ENCODE measurements around the gene GRM1.

- TF ChIP-seq CTCF (conservative IDR thresholded peaks at IDR 0.05 in 1 of 2, IDR thresholded peaks at IDR 0.05 in 1 of 2; ENCODE audit: low read depth in 1 of 2, low read length in 2 of 2) = no peak
- no peak for TF ChIP-seq EZH2 (IDR thresholded peaks at IDR 0.05; ENCODE audit: low read length, missing control alignments)
Measured at GRCh38 chr6:146253691-146254090, 224.8 kb downstream of the GRM1 start.
